Measurements from ENCODE around the gene TSPAN18. TPM values are rescaled to one million over a fixed set of nuclear protein-coding genes. Genes with fewer than 3 reads are reported as not detected.
A peak's percentile ranks its signal among the peaks of the same experiment; 100 is the strongest.

TSPAN18 gene
- total and polyA plus RNA-seq, 2 experiments from 2014 or later: 68.6 to 82.8 TPM

GRCh38 chr11:44695169-44695833 is 31.5 kb upstream of the TSPAN18 start:
- H3K27ac ChIP-seq: no peak overlapping the region
- H3K36me3 ChIP-seq: no peaks in the 10 kb centered on the region
- H3K4me3 ChIP-seq: no peak overlapping the region
- TF ChIP-seq CTCF (IDR thresholded peaks at IDR 0.05; ENCODE audit: low read depth, low read length): no peak
- no peak for DNase-seq (ENCODE audit: low read depth in 1 of 2, low spot score in 1 of 2)
- H3K9me3 ChIP-seq (ENCODE audit: low read depth): no peaks in the 10 kb centered on the region
- peaks cover 55% of the 10 kb centered on the region for H3K4me1 ChIP-seq (ENCODE audit: low read depth)
- H3K27me3 ChIP-seq: no peaks in the 10 kb centered on the region

GRCh38 chr11:44698252-44698912 is 28.4 kb upstream of the TSPAN18 start:
- Histone ChIP-seq H3K4me1 (ENCODE audit: low read depth) (peaks cover 73% of the 10 kb centered on the region), H3K27ac (peak overlapping the region; percentile 91), H3K9me3 (ENCODE audit: low read depth) (no peaks in the 10 kb centered on the region), H3K27me3 (no peaks in the 10 kb centered on the region), H3K36me3 (no peaks in the 10 kb centered on the region), H3K4me3 (no peak overlapping the region)
- DNase-seq (ENCODE audit: low read depth in 1 of 2, low spot score in 1 of 2): no peak
- no peak for TF ChIP-seq CTCF (IDR thresholded peaks at IDR 0.05; ENCODE audit: low read depth, low read length)

- peak in 1 of 2 donors; percentile 73 for DNase-seq (ENCODE audit: low read depth in 1 of 2, low spot score in 1 of 2)
- Histone ChIP-seq H3K4me1 (ENCODE audit: low read depth) (peaks cover 59% of the 10 kb centered on the region), H3K27me3 (no peaks in the 10 kb centered on the region), H3K4me3 (no peak overlapping the region), H3K36me3 (no peaks in the 10 kb centered on the region), H3K9me3 (ENCODE audit: low read depth) (no peaks in the 10 kb centered on the region), H3K27ac (peak overlapping the region; percentile 91)
- no peak for TF ChIP-seq CTCF (IDR thresholded peaks at IDR 0.05; ENCODE audit: low read depth, low read length)
These were observed 27.0 kb upstream of the TSPAN18 start for GRCh38 chr11:44699497-44700408.

- Histone ChIP-seq H3K4me1 (ENCODE audit: low read depth) (peaks cover 53% of the 10 kb centered on the region), H3K27ac (peak overlapping the region; percentile 91), H3K36me3 (no peaks in the 10 kb centered on the region), H3K4me3 (no peak overlapping the region), H3K27me3 (no peaks in the 10 kb centered on the region), H3K9me3 (ENCODE audit: low read depth) (no peaks in the 10 kb centered on the region)
- TF ChIP-seq CTCF (IDR thresholded peaks at IDR 0.05; ENCODE audit: low read depth, low read length): no peak
- DNase-seq (ENCODE audit: low read depth in 1 of 2, low spot score in 1 of 2): peak; percentile 47 to 62
These were observed 25.5 kb upstream of the TSPAN18 start for GRCh38 chr11:44701276-44701675.

- peaks cover 52% of the 10 kb centered on the region for H3K4me1 ChIP-seq (ENCODE audit: low read depth)
- H3K36me3 ChIP-seq: no peaks in the 10 kb centered on the region
- no peaks in the 10 kb centered on the region for H3K9me3 ChIP-seq (ENCODE audit: low read depth)
- peak in 1 of 2 donors; percentile 65 for DNase-seq (ENCODE audit: low read depth in 1 of 2, low spot score in 1 of 2)
- no peak for TF ChIP-seq CTCF (IDR thresholded peaks at IDR 0.05; ENCODE audit: low read depth, low read length)
- H3K4me3 ChIP-seq: no peak overlapping the region
- peak overlapping the region; percentile 91 for H3K27ac ChIP-seq
- no peaks in the 10 kb centered on the region for H3K27me3 ChIP-seq
These were observed 23.9 kb upstream of the TSPAN18 start for GRCh38 chr11:44702889-44703288.

Data from cardiac muscle cell (in vitro differentiated cells and primary cell).